ENCODE measurements around the gene IGF1R.

GRCh38 chr15:98977441-98977840 lies 329.1 kb downstream of the IGF1R start:
- TF ChIP-seq POLR2AphosphoS5 (IDR thresholded peaks at IDR 0.05; ENCODE audit: low read depth): no peak
- TF ChIP-seq, protein P1, sequence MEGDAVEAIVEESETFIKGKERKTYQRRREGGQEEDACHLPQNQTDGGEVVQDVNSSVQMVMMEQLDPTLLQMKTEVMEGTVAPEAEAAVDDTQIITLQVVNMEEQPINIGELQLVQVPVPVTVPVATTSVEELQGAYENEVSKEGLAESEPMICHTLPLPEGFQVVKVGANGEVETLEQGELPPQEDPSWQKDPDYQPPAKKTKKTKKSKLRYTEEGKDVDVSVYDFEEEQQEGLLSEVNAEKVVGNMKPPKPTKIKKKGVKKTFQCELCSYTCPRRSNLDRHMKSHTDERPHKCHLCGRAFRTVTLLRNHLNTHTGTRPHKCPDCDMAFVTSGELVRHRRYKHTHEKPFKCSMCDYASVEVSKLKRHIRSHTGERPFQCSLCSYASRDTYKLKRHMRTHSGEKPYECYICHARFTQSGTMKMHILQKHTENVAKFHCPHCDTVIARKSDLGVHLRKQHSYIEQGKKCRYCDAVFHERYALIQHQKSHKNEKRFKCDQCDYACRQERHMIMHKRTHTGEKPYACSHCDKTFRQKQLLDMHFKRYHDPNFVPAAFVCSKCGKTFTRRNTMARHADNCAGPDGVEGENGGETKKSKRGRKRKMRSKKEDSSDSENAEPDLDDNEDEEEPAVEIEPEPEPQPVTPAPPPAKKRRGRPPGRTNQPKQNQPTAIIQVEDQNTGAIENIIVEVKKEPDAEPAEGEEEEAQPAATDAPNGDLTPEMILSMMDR (IDR thresholded peaks at IDR 0.05; ENCODE audit: insufficient read depth, low read length): no peak
- TF ChIP-seq, protein P2, sequence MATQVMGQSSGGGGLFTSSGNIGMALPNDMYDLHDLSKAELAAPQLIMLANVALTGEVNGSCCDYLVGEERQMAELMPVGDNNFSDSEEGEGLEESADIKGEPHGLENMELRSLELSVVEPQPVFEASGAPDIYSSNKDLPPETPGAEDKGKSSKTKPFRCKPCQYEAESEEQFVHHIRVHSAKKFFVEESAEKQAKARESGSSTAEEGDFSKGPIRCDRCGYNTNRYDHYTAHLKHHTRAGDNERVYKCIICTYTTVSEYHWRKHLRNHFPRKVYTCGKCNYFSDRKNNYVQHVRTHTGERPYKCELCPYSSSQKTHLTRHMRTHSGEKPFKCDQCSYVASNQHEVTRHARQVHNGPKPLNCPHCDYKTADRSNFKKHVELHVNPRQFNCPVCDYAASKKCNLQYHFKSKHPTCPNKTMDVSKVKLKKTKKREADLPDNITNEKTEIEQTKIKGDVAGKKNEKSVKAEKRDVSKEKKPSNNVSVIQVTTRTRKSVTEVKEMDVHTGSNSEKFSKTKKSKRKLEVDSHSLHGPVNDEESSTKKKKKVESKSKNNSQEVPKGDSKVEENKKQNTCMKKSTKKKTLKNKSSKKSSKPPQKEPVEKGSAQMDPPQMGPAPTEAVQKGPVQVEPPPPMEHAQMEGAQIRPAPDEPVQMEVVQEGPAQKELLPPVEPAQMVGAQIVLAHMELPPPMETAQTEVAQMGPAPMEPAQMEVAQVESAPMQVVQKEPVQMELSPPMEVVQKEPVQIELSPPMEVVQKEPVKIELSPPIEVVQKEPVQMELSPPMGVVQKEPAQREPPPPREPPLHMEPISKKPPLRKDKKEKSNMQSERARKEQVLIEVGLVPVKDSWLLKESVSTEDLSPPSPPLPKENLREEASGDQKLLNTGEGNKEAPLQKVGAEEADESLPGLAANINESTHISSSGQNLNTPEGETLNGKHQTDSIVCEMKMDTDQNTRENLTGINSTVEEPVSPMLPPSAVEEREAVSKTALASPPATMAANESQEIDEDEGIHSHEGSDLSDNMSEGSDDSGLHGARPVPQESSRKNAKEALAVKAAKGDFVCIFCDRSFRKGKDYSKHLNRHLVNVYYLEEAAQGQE (IDR thresholded peaks at IDR 0.05; ENCODE audit: insufficient replicate concordance, low read depth): no peak
- no peak for TF ChIP-seq GABPA (IDR thresholded peaks at IDR 0.05; ENCODE audit: low read depth)
- no peak for TF ChIP-seq SPI1 (IDR thresholded peaks at IDR 0.05; ENCODE audit: borderline replicate concordance, low read depth)
